Activated T-helper 17 cell treated with anti-CD3 and anti-CD28 coated beads, Interleukin-2, amount 50 U/mL, for 72 hours (primary cell): ENCODE results near the gene INO80E. TPM values are rescaled to one million over a fixed set of nuclear protein-coding genes. Genes with fewer than 3 reads are reported as not detected.

ENCODE experiments used
- ATAC-seq: fragments of 150-1000 bp; cut with Tn5 transposase; replicated peaks from 2 replicates; pipeline ENCODE4 v1.10.0; 2021; ENCODE audit warnings: mild to moderate bottlenecking, moderate library complexity
- H3K27ac Mint-ChIP-seq: one replicate; pipeline ENCODE4 v1.8.0; 2022; ENCODE audit warnings: mixed read lengths
- H3K27me3 Mint-ChIP-seq: one replicate; pipeline ENCODE4 v1.8.0; 2022; ENCODE audit warnings: mixed read lengths
- H3K36me3 Mint-ChIP-seq: one replicate; pipeline ENCODE4 v1.8.0; 2022; ENCODE audit warnings: low read depth, mild to moderate bottlenecking, mixed read lengths
- H3K4me1 Mint-ChIP-seq: one replicate; pipeline ENCODE4 v1.8.0; 2022; ENCODE audit warnings: mixed read lengths
- H3K4me3 Mint-ChIP-seq: one replicate; pipeline ENCODE4 v1.8.0; 2022; ENCODE audit warnings: mild to moderate bottlenecking, mixed read lengths
- H3K9me3 Mint-ChIP-seq: one replicate; pipeline ENCODE4 v1.8.0; 2022; ENCODE audit warnings: mixed read lengths
- total RNA-seq, 2 donors: library from RNA; stranded (reverse); gene quantifications; one replicate each; pipeline ENCODE4 v1.2.3, GENCODE V29; 2022

Gene INO80E
- total RNA-seq, 2 donors from 2014 or later, result 77.9 to 116 TPM

GRCh38 chr16:29972500-29972899 lies 23.5 kb upstream of the INO80E start:
- Mint-ChIP-seq H3K9me3 (no peaks in the 10 kb centered on the region), H3K36me3 (peaks cover 43% of the 10 kb centered on the region), H3K4me3 (peak overlapping the region; percentile 95), H3K27me3 (no peaks in the 10 kb centered on the region), H3K27ac (no peak overlapping the region), H3K4me1 (peaks cover 27% of the 10 kb centered on the region)
- no peak for ATAC-seq

GRCh38 chr16:29972992-29973383 lies 23.1 kb upstream of the INO80E start:
- peaks cover 42% of the 10 kb centered on the region for H3K36me3 Mint-ChIP-seq
- peak overlapping the region; percentile 93 for H3K27ac Mint-ChIP-seq
- H3K4me1 Mint-ChIP-seq, result peaks cover 27% of the 10 kb centered on the region
- no peaks in the 10 kb centered on the region for H3K27me3 Mint-ChIP-seq
- H3K9me3 Mint-ChIP-seq, result no peaks in the 10 kb centered on the region
- ATAC-seq, result no peak
- H3K4me3 Mint-ChIP-seq, result peak overlapping the region; percentile 95

- Mint-ChIP-seq H3K27ac (peak within 1 kb of the TSS; percentile 93), H3K9me3 (no peaks in the 10 kb centered on the region), H3K4me3 (peak within 1 kb of the TSS; percentile 95), H3K36me3 (peaks cover 42% of the 10 kb centered on the region), H3K4me1 (peaks cover 24% of the 10 kb centered on the region), H3K27me3 (no peaks in the 10 kb centered on the region)
- peak; percentile 98 for ATAC-seq
Observed at GRCh38 chr16:29973384-29974246, 22.4 kb upstream of the INO80E start, which contains the start of gene TAOK2. Gene TAOK2 (plus strand): TSS chr16:29973868. CDS start chr16:29977773, 3,905 bp downstream.

GRCh38 chr16:29974291-29975133 lies 21.5 kb upstream of the INO80E start:
- Mint-ChIP-seq H3K36me3 (peaks cover 43% of the 10 kb centered on the region), H3K4me3 (peak overlapping the region; percentile 95), H3K27ac (peak overlapping the region; percentile 93), H3K4me1 (peaks cover 22% of the 10 kb centered on the region), H3K27me3 (no peaks in the 10 kb centered on the region), H3K9me3 (no peaks in the 10 kb centered on the region)
- no peak for ATAC-seq

- Mint-ChIP-seq H3K27ac (peak overlapping the region; percentile 93), H3K4me3 (peak overlapping the region; percentile 95), H3K27me3 (no peaks in the 10 kb centered on the region), H3K4me1 (peaks cover 22% of the 10 kb centered on the region), H3K36me3 (peaks cover 45% of the 10 kb centered on the region), H3K9me3 (no peaks in the 10 kb centered on the region)
- ATAC-seq, result no peak
Observed at GRCh38 chr16:29975134-29975538, 20.9 kb upstream of the INO80E start.

- no peaks in the 10 kb centered on the region for H3K9me3 Mint-ChIP-seq
- peaks cover 53% of the 10 kb centered on the region for H3K36me3 Mint-ChIP-seq
- peaks cover 22% of the 10 kb centered on the region for H3K4me1 Mint-ChIP-seq
- no peak for ATAC-seq
- H3K27ac Mint-ChIP-seq, result peak overlapping the region; percentile 93
- peak overlapping the region; percentile 95 for H3K4me3 Mint-ChIP-seq
- H3K27me3 Mint-ChIP-seq, result no peaks in the 10 kb centered on the region
Observed at GRCh38 chr16:29975811-29976511, 20.1 kb upstream of the INO80E start.

- Mint-ChIP-seq H3K4me1 (peaks cover 22% of the 10 kb centered on the region), H3K9me3 (no peaks in the 10 kb centered on the region), H3K27ac (peak overlapping the region; percentile 93), H3K36me3 (peaks cover 63% of the 10 kb centered on the region), H3K4me3 (peak overlapping the region; percentile 95), H3K27me3 (no peaks in the 10 kb centered on the region)
- ATAC-seq, result no peak
Observed at GRCh38 chr16:29977063-29977825, 18.8 kb upstream of the INO80E start.

- H3K27me3 Mint-ChIP-seq, result no peaks in the 10 kb centered on the region
- peaks cover 22% of the 10 kb centered on the region for H3K4me1 Mint-ChIP-seq
- H3K4me3 Mint-ChIP-seq, result no peak overlapping the region
- H3K36me3 Mint-ChIP-seq, result peaks cover 70% of the 10 kb centered on the region
- H3K9me3 Mint-ChIP-seq, result no peaks in the 10 kb centered on the region
- peak overlapping the region; percentile 93 for H3K27ac Mint-ChIP-seq
- no peak for ATAC-seq
Observed at GRCh38 chr16:29978081-29978480, 18.0 kb upstream of the INO80E start.

- Mint-ChIP-seq H3K9me3 (no peaks in the 10 kb centered on the region), H3K4me1 (peaks cover 17% of the 10 kb centered on the region), H3K4me3 (no peak overlapping the region), H3K36me3 (peaks cover 70% of the 10 kb centered on the region), H3K27ac (peak overlapping the region; percentile 26), H3K27me3 (no peaks in the 10 kb centered on the region)
- no peak for ATAC-seq
Observed at GRCh38 chr16:29978564-29979270, 17.3 kb upstream of the INO80E start.

- H3K36me3 Mint-ChIP-seq, result peaks cover 90% of the 10 kb centered on the region
Observed at GRCh38 chr16:29982560-29983419, 13.3 kb upstream of the INO80E start.

GRCh38 chr16:29983420-29984136 lies 12.5 kb upstream of the INO80E start:
- Mint-ChIP-seq H3K27me3 (no peaks in the 10 kb centered on the region), H3K4me3 (no peak overlapping the region), H3K27ac (no peak overlapping the region), H3K9me3 (no peaks in the 10 kb centered on the region), H3K36me3 (peaks cover 90% of the 10 kb centered on the region), H3K4me1 (no peaks in the 10 kb centered on the region)
- no peak for ATAC-seq

More at GRCh38 chr16:29982560-29983419, 13.3 kb upstream of the INO80E start:
- Mint-ChIP-seq H3K4me1 (no peaks in the 10 kb centered on the region), H3K27me3 (no peaks in the 10 kb centered on the region), H3K4me3 (no peak overlapping the region), H3K9me3 (no peaks in the 10 kb centered on the region), H3K27ac (peak overlapping the region; percentile 46)
- no peak for ATAC-seq

- H3K27ac Mint-ChIP-seq, result no peak overlapping the region
- no peak overlapping the region for H3K4me3 Mint-ChIP-seq
- no peaks in the 10 kb centered on the region for H3K4me1 Mint-ChIP-seq
- H3K36me3 Mint-ChIP-seq, result peaks cover 90% of the 10 kb centered on the region
- H3K9me3 Mint-ChIP-seq, result no peaks in the 10 kb centered on the region
- H3K27me3 Mint-ChIP-seq, result no peaks in the 10 kb centered on the region
- ATAC-seq, result no peak
Observed at GRCh38 chr16:29984137-29984763, 11.8 kb upstream of the INO80E start.
